HCT116 (cell line): ENCODE data around the gene LZTR1. TPM values are rescaled to one million over a fixed set of nuclear protein-coding genes. Genes with fewer than 3 reads are reported as not detected.

ENCODE experiments used
- ATAC-seq: fragments of 200-7000 bp; cut with Tn5 transposase; 2 replicates; pipeline ENCODE4 v1.9.1; 2020; ENCODE audit warnings: mild to moderate bottlenecking, moderate library complexity
- BruUV-seq: library from RNA; stranded (reverse); fragments of 400-500 nt; replicated peaks from 2 replicates; lab custom pipeline; 2021; lab: Mats Ljungman, UMichigan
- CTCF ChIA-PET: fragments of 300-600 bp; sonication (Branson Sonifier 250); formaldehyde crosslinking; loops from one replicate; lab custom pipeline; 2021; ENCODE audit warnings: antibody characterized with exemption; lab: Charles Lee
- POLR2A ChIA-PET: fragments of 300-600, 350-600 bp; sonication (Branson Sonifier 250); formaldehyde crosslinking; loops from one replicate; lab custom pipeline; 2021; ENCODE audit warnings: antibody characterized with exemption; lab: Charles Lee
- RAD21 ChIA-PET, 2 experiments: fragments of 300-600 bp; sonication (Branson Sonifier 250); formaldehyde crosslinking; loops; one replicate each; lab custom pipeline; 2023; ENCODE audit warnings: low total read pairs in 2 of 2; ENCODE audit not compliant: uncharacterized antibody in 2 of 2, unreplicated experiment in 2 of 2, low non-redundant PET in 1 of 2; lab: Charles Lee
- DNase-seq: peaks from one replicate; pipeline ENCODE4 v3.0.0-alpha.2; 2010; ENCODE audit warnings: low read depth, low spot score
- H2AFZ ChIP-seq: fragments of 200-600 bp; shearing (Covaris generic), sonication (generic); 2 replicates; pipeline ENCODE4 v1.6.1; 2017; ENCODE audit warnings: low read depth, mixed run types, mixed read lengths, antibody characterized with exemption, low read length; ENCODE audit not compliant: poor library complexity, severe bottlenecking
- H3K27ac ChIP-seq: 2 replicates; pipeline ENCODE4 v1.5.1; 2012; ENCODE audit warnings: low read depth, low read length
- H3K27me3 ChIP-seq: fragments of 200-600 bp; sonication (generic); 2 replicates; pipeline ENCODE4 v1.6.1; 2016; ENCODE audit warnings: mixed run types, low read length, mixed read lengths; ENCODE audit not compliant: insufficient read depth
- H3K36me3 ChIP-seq, 2 experiments: fragments of 200-500 bp in 1 of 2; fragments of 200-600 bp in 1 of 2; sonication (Bioruptor generic) in 1 of 2; sonication (generic) in 1 of 2; 2 replicates each; pipeline versions ENCODE4 v1.5.1 to v1.6.1; 2014 to 2016; ENCODE audit warnings: low read length in 2 of 2, inconsistent platforms in 1 of 2, mixed read lengths in 1 of 2, mixed run types in 1 of 2; ENCODE audit not compliant: insufficient read depth in 2 of 2, control insufficient read depth in 1 of 2
- H3K4me1 ChIP-seq, 2 experiments: fragments of 200-600 bp in 1 of 2; sonication (generic) in 1 of 2; 2 replicates each; pipeline versions ENCODE4 v1.5.1 to v1.6.1; 2012 to 2017; ENCODE audit warnings: low read length in 2 of 2, inconsistent platforms in 1 of 2, mild to moderate bottlenecking in 1 of 2, mixed read lengths in 1 of 2, mixed run types in 1 of 2, moderate library complexity in 1 of 2; ENCODE audit not compliant: insufficient read depth in 2 of 2, control insufficient read depth in 1 of 2
- H3K4me2 ChIP-seq: fragments of 200-600 bp; sonication (generic); 2 replicates; pipeline ENCODE4 v1.6.1; 2017; ENCODE audit warnings: mixed run types, low read length, mixed read lengths
- H3K4me3 ChIP-seq, 2 experiments: fragments of 200-600 bp in 1 of 2; sonication (generic) in 1 of 2; replicated peaks in 1 of 2; 2 replicates each; pipeline ENCODE4 v1.5.1; 2011 to 2016; ENCODE audit warnings: low read length in 2 of 2, control low read depth in 1 of 2, low read depth in 1 of 2, mild to moderate bottlenecking in 1 of 2, mixed read lengths in 1 of 2, mixed run types in 1 of 2
- H3K79me2 ChIP-seq: fragments of 200-600 bp; sonication (generic); 2 replicates; pipeline ENCODE4 v1.6.1; 2017; ENCODE audit warnings: mild to moderate bottlenecking, mixed run types, low read length, moderate library complexity, mixed read lengths; ENCODE audit not compliant: insufficient read depth
- H3K9ac ChIP-seq: fragments of 200-600 bp; sonication (generic); 2 replicates; pipeline ENCODE4 v1.6.1; 2016; ENCODE audit warnings: low read length, mixed read lengths
- H3K9me2 ChIP-seq: fragments of 200-600 bp; sonication (generic), shearing (Covaris generic); 2 replicates; pipeline ENCODE4 v1.6.1; 2017; ENCODE audit warnings: mixed run types, mild to moderate bottlenecking, moderate library complexity; ENCODE audit not compliant: insufficient read depth
- H3K9me3 ChIP-seq, 2 experiments: fragments of 200-500 bp in 1 of 2; fragments of 200-600 bp in 1 of 2; sonication (Bioruptor generic) in 1 of 2; sonication (generic) in 1 of 2; 2 replicates each; pipeline ENCODE4 v1.6.1; 2014 to 2017; ENCODE audit warnings: low read length in 2 of 2, mixed read lengths in 2 of 2, inconsistent platforms in 1 of 2, low read depth in 1 of 2, mild to moderate bottlenecking in 1 of 2, mixed run types in 1 of 2, moderate library complexity in 1 of 2; ENCODE audit not compliant: control insufficient read depth in 1 of 2, insufficient read depth in 1 of 2
- H4K20me1 ChIP-seq: fragments of 200-600 bp; sonication (generic), shearing (Covaris generic); 2 replicates; pipeline ENCODE4 v1.6.1; 2017; ENCODE audit warnings: mixed run types, mild to moderate bottlenecking, moderate library complexity; ENCODE audit not compliant: insufficient read depth
- CBX3 ChIP-seq: IDR thresholded peaks from 2 replicates; pipeline ENCODE4 v1.6.1; 2012; ENCODE audit warnings: low read depth
- CEBPB ChIP-seq: IDR thresholded peaks from 2 replicates; pipeline ENCODE4 v1.6.1; 2012; ENCODE audit warnings: low read depth
- EGR1 ChIP-seq: IDR thresholded peaks from 2 replicates; pipeline ENCODE4 v1.6.1; 2012; ENCODE audit warnings: low read depth
- EZH2 ChIP-seq: fragments of 200-600 bp; sonication (generic); IDR thresholded peaks from 2 replicates; pipeline ENCODE4 v1.6.1; 2017; ENCODE audit warnings: antibody characterized with exemption, mixed run types
- EZH2phosphoT487 ChIP-seq: fragments of 200-600 bp; IDR thresholded peaks from 2 replicates; pipeline ENCODE4 v1.6.1; 2018; ENCODE audit warnings: antibody characterized with exemption, borderline replicate concordance
- JUND ChIP-seq: IDR thresholded peaks from 2 replicates; pipeline ENCODE4 v1.6.1; 2012
- POLR2A ChIP-seq: IDR thresholded peaks from 2 replicates; pipeline ENCODE4 v1.7.0; 2011; ENCODE audit warnings: borderline replicate concordance; ENCODE audit not compliant: insufficient read depth, insufficient read length; ENCODE audit errors: extremely low read depth
- POLR2AphosphoS5 ChIP-seq: IDR thresholded peaks from 2 replicates; pipeline ENCODE4 v1.6.1; 2011; ENCODE audit warnings: mild to moderate bottlenecking, low read depth, low read length, moderate library complexity
- SP1 ChIP-seq: IDR thresholded peaks from 2 replicates; pipeline ENCODE4 v1.6.1; 2012; ENCODE audit warnings: low read depth
- TCF7L2 ChIP-seq: IDR thresholded peaks from 2 replicates; pipeline ENCODE4 v1.7.0; 2011; ENCODE audit warnings: borderline replicate concordance, inconsistent platforms; ENCODE audit not compliant: insufficient read depth, insufficient read length; ENCODE audit errors: extremely low read depth
- YY1 ChIP-seq: IDR thresholded peaks from 2 replicates; pipeline ENCODE4 v1.6.1; 2011; ENCODE audit warnings: low read length, low read depth, moderate library complexity, mild to moderate bottlenecking; ENCODE audit not compliant: insufficient replicate concordance; ENCODE audit errors: extremely low read depth
- ZFX ChIP-seq: fragments of 450-650 bp; IDR thresholded peaks from 2 replicates; pipeline ENCODE4 v1.6.1; 2017
- intact Hi-C: fragments of 100-400 bp; cut with micrococcal nuclease; formaldehyde crosslinking; loops from 2 replicates; pipeline ENCODE4 v1.10.0; 2022
- total RNA-seq: library from RNA; stranded (reverse); gene quantifications from one replicate; pipeline ENCODE4 v1.2.1, GENCODE V29; 2021; ENCODE audit not compliant: unreplicated experiment
- TF ChIP-seq, protein P1 (sequence below), 3 experiments: fragments of 200-600 bp in 1 of 3; sonication (generic) in 1 of 3; IDR thresholded peaks in 2 of 3; conservative IDR thresholded peaks in 1 of 3; 2 replicates each; pipeline ENCODE4 v1.5.1; 2012 to 2017; ENCODE audit warnings: low read depth in 2 of 3, low read length in 2 of 3, antibody characterized with exemption in 1 of 3, borderline replicate concordance in 1 of 3, control low read depth in 1 of 3, mild to moderate bottlenecking in 1 of 3, mixed read lengths in 1 of 3, mixed run types in 1 of 3, moderate library complexity in 1 of 3; ENCODE audit not compliant: insufficient read depth in 1 of 3
- TF ChIP-seq, protein P2 (sequence below): IDR thresholded peaks from 2 replicates; pipeline ENCODE4 v1.6.1; 2012; ENCODE audit warnings: low read depth
- TF ChIP-seq, protein P3 (sequence below): IDR thresholded peaks from 2 replicates; pipeline ENCODE4 v1.6.1; 2012
- TF ChIP-seq, protein P4 (sequence below): IDR thresholded peaks from 2 replicates; pipeline ENCODE4 v1.6.1; 2012

Gene LZTR1
- total RNA-seq, 1 experiment from 2014 or later = 56.5 TPM

DNA sequence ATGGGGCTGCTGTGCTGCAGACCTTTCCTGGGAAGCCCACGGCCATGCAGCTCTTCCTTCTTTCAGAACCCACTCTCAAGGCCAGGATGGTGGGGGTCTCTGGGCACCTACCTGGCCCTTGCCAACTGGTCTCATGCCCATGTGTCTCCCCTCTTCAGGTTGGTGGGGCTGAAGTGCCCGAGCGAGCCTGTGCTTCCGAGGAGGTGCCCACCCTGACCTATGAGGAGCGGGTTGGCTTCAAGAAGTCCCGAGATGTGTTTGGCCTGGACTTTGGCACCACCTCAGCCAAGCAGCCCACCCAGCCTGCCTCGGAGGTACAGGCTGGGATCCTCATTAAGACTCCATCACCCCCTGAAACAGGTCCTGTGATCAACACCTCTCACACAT lies 10.0 kb downstream of the LZTR1 start:
- Histone ChIP-seq H3K9ac (no peak overlapping the region), H3K4me2 (no peak overlapping the region), H3K4me1 (no peaks in the 10 kb centered on the region), H3K27me3 (no peaks in the 10 kb centered on the region), H4K20me1 (no peaks in the 10 kb centered on the region), H2AFZ (no peak overlapping the region), H3K4me3 (no peak overlapping the region), H3K9me2 (no peaks in the 10 kb centered on the region), H3K36me3 (peaks cover 2 to 6% of the 10 kb centered on the region in 2 experiments; a peak in 2 of 4 replicates), H3K9me3 (no peaks in the 10 kb centered on the region), H3K27ac (no peak overlapping the region), H3K79me2 (no peaks in the 10 kb centered on the region)
- ChIA-PET CTCF (no interaction called here), POLR2A (no interaction called here), RAD21 (no interaction called here)
- DNase-seq (no peak), ATAC-seq (no peak)
- intact Hi-C loops = no loop called here
- TF ChIP-seq POLR2AphosphoS5 (no peak), CEBPB (no peak), ZFX (no peak), SP1 (no peak), EGR1 (no peak), EZH2 (no peak), POLR2A (no peak), JUND (no peak), EZH2phosphoT487 (no peak), CBX3 (no peak), TCF7L2 (no peak), YY1 (no peak)
- TF ChIP-seq, protein P1, sequence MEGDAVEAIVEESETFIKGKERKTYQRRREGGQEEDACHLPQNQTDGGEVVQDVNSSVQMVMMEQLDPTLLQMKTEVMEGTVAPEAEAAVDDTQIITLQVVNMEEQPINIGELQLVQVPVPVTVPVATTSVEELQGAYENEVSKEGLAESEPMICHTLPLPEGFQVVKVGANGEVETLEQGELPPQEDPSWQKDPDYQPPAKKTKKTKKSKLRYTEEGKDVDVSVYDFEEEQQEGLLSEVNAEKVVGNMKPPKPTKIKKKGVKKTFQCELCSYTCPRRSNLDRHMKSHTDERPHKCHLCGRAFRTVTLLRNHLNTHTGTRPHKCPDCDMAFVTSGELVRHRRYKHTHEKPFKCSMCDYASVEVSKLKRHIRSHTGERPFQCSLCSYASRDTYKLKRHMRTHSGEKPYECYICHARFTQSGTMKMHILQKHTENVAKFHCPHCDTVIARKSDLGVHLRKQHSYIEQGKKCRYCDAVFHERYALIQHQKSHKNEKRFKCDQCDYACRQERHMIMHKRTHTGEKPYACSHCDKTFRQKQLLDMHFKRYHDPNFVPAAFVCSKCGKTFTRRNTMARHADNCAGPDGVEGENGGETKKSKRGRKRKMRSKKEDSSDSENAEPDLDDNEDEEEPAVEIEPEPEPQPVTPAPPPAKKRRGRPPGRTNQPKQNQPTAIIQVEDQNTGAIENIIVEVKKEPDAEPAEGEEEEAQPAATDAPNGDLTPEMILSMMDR (IDR thresholded peaks at IDR 0.05 in 2 of 3, conservative IDR thresholded peaks at IDR 0.05 in 1 of 3; ENCODE audit: borderline replicate concordance in 1 of 3, insufficient read depth in 1 of 3, low read depth in 2 of 3, low read length in 2 of 3) = no peak
- TF ChIP-seq, protein P2, sequence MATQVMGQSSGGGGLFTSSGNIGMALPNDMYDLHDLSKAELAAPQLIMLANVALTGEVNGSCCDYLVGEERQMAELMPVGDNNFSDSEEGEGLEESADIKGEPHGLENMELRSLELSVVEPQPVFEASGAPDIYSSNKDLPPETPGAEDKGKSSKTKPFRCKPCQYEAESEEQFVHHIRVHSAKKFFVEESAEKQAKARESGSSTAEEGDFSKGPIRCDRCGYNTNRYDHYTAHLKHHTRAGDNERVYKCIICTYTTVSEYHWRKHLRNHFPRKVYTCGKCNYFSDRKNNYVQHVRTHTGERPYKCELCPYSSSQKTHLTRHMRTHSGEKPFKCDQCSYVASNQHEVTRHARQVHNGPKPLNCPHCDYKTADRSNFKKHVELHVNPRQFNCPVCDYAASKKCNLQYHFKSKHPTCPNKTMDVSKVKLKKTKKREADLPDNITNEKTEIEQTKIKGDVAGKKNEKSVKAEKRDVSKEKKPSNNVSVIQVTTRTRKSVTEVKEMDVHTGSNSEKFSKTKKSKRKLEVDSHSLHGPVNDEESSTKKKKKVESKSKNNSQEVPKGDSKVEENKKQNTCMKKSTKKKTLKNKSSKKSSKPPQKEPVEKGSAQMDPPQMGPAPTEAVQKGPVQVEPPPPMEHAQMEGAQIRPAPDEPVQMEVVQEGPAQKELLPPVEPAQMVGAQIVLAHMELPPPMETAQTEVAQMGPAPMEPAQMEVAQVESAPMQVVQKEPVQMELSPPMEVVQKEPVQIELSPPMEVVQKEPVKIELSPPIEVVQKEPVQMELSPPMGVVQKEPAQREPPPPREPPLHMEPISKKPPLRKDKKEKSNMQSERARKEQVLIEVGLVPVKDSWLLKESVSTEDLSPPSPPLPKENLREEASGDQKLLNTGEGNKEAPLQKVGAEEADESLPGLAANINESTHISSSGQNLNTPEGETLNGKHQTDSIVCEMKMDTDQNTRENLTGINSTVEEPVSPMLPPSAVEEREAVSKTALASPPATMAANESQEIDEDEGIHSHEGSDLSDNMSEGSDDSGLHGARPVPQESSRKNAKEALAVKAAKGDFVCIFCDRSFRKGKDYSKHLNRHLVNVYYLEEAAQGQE = no peak
- TF ChIP-seq, protein P3, sequence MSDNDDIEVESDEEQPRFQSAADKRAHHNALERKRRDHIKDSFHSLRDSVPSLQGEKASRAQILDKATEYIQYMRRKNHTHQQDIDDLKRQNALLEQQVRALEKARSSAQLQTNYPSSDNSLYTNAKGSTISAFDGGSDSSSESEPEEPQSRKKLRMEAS = no peak
- TF ChIP-seq, protein P4, sequence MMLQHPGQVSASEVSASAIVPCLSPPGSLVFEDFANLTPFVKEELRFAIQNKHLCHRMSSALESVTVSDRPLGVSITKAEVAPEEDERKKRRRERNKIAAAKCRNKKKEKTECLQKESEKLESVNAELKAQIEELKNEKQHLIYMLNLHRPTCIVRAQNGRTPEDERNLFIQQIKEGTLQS = no peak
- BruUV-seq = no TSS peak
